Measurements from ENCODE around the gene CATSPER3. TPM values are rescaled to one million over a fixed set of nuclear protein-coding genes. Genes with fewer than 3 reads are reported as not detected.

The CATSPER3 gene
- total RNA-seq, 4 donors from 2014 or later, result 0.34 TPM; not detected in 3

- no peaks in the 10 kb centered on the region for H3K27me3 ChIP-seq
- TF ChIP-seq POLR2AphosphoS5 (IDR thresholded peaks at IDR 0.05), result no peak
- TF ChIP-seq POLR2A (IDR thresholded peaks at IDR 0.05), result no peak
- TF ChIP-seq, protein P1, sequence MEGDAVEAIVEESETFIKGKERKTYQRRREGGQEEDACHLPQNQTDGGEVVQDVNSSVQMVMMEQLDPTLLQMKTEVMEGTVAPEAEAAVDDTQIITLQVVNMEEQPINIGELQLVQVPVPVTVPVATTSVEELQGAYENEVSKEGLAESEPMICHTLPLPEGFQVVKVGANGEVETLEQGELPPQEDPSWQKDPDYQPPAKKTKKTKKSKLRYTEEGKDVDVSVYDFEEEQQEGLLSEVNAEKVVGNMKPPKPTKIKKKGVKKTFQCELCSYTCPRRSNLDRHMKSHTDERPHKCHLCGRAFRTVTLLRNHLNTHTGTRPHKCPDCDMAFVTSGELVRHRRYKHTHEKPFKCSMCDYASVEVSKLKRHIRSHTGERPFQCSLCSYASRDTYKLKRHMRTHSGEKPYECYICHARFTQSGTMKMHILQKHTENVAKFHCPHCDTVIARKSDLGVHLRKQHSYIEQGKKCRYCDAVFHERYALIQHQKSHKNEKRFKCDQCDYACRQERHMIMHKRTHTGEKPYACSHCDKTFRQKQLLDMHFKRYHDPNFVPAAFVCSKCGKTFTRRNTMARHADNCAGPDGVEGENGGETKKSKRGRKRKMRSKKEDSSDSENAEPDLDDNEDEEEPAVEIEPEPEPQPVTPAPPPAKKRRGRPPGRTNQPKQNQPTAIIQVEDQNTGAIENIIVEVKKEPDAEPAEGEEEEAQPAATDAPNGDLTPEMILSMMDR (IDR thresholded peaks at IDR 0.05), result no peak
- no peak for TF ChIP-seq EP300 (IDR thresholded peaks at IDR 0.05)
- no peak for DNase-seq (ENCODE audit: low spot score in 2 of 2)
- H3K4me1 ChIP-seq, result no peaks in the 10 kb centered on the region
- H3K9me3 ChIP-seq, result no peaks in the 10 kb centered on the region
- H3K4me3 ChIP-seq, result no peak overlapping the region
- H3K36me3 ChIP-seq, result peaks cover 33% of the 10 kb centered on the region
- H3K27ac ChIP-seq, result no peak overlapping the region
Observed at GRCh38 chr5:134963098-134963497, 4.6 kb upstream of the CATSPER3 start.

- H3K27ac ChIP-seq, result no peak overlapping the region
- no peaks in the 10 kb centered on the region for H3K9me3 ChIP-seq
- 93% methylated on average over 12 of the region's 12 CpGs for WGBS
- no peak for DNase-seq (ENCODE audit: low spot score in 2 of 2)
- H3K27me3 ChIP-seq, result no peaks in the 10 kb centered on the region
- no peak for TF ChIP-seq EP300 (IDR thresholded peaks at IDR 0.05)
- H3K4me3 ChIP-seq, result no peak overlapping the region
- peaks cover 33% of the 10 kb centered on the region for H3K36me3 ChIP-seq
- H3K4me1 ChIP-seq, result no peaks in the 10 kb centered on the region
Observed at GRCh38 chr5:134964359-134965270, 3.1 kb upstream of the CATSPER3 start.

- WGBS, result 92% methylated on average over 3 of the region's 3 CpGs
- TF ChIP-seq POLR2A (IDR thresholded peaks at IDR 0.05) (no peak), POLR2AphosphoS5 (IDR thresholded peaks at IDR 0.05) (no peak), EP300 (IDR thresholded peaks at IDR 0.05) (no peak)
- TF ChIP-seq, protein P1 (IDR thresholded peaks at IDR 0.05), result no peak
Observed at GRCh38 chr5:134965271-134965825, 2.4 kb upstream of the CATSPER3 start.

GRCh38 chr5:134968055-134968454, 348 bp downstream of the CATSPER3 start:
- H3K4me1 ChIP-seq, result no peaks in the 10 kb centered on the region
- no peak overlapping the region for H3K4me3 ChIP-seq
- 84% methylated on average over 3 of the region's 3 CpGs for WGBS
- peaks cover 14% of the 10 kb centered on the region for H3K36me3 ChIP-seq
- H3K27ac ChIP-seq, result no peak overlapping the region
- no peak for DNase-seq (ENCODE audit: low spot score in 2 of 2)
- no peak for TF ChIP-seq POLR2AphosphoS5 (IDR thresholded peaks at IDR 0.05)
- TF ChIP-seq, protein P1 (IDR thresholded peaks at IDR 0.05), result no peak
- TF ChIP-seq EP300 (IDR thresholded peaks at IDR 0.05), result no peak
- no peaks in the 10 kb centered on the region for H3K27me3 ChIP-seq
- H3K9me3 ChIP-seq, result no peaks in the 10 kb centered on the region

More at GRCh38 chr5:134965271-134965825, 2.4 kb upstream of the CATSPER3 start:
- Histone ChIP-seq H3K36me3 (peaks cover 28% of the 10 kb centered on the region), H3K4me3 (no peak overlapping the region), H3K27ac (no peak overlapping the region), H3K4me1 (no peaks in the 10 kb centered on the region), H3K27me3 (no peaks in the 10 kb centered on the region), H3K9me3 (no peaks in the 10 kb centered on the region)
- no peak for DNase-seq (ENCODE audit: low spot score in 2 of 2)

GRCh38 chr5:134969166-134969565, 1.5 kb downstream of the CATSPER3 start:
- Histone ChIP-seq H3K36me3 (peaks cover 13% of the 10 kb centered on the region), H3K9me3 (no peaks in the 10 kb centered on the region), H3K4me1 (no peaks in the 10 kb centered on the region), H3K27me3 (no peaks in the 10 kb centered on the region), H3K27ac (no peak overlapping the region), H3K4me3 (no peak overlapping the region)
- DNase-seq (ENCODE audit: low spot score in 2 of 2), result no peak
- TF ChIP-seq POLR2A (IDR thresholded peaks at IDR 0.05), result no peak
- TF ChIP-seq, protein P1 (IDR thresholded peaks at IDR 0.05), result no peak

Measured in suprapubic skin (tissue), 4 donors.